Ureter (tissue), 1 donor: ENCODE measurements around the gene CDRT4. TPM values are rescaled to one million over a fixed set of nuclear protein-coding genes. Genes with fewer than 3 reads are reported as not detected.
"Not testable (repeated sequence)": the region's sequence is repeated elsewhere in the genome, so short reads cannot be mapped to it uniquely, and the experiment has no call there.

Experiments used
- DNase-seq: peaks from one replicate; pipeline ENCODE4 v3.0.0-alpha.2; 2020; ENCODE audit warnings: low spot score
- total RNA-seq: library from RNA; stranded (reverse); gene quantifications from one replicate; pipeline ENCODE4 v1.2.4, GENCODE V29; 2023
- donor health status: DM: yes; HTN: yes; CAD: no.

Gene CDRT4
- 25.4 TPM for total RNA-seq

GRCh38 chr17:15467592-15467991 is at the start of gene CDRT4:
TSS of gene CDRT4 (minus strand) at chr17:15467621. CDS start at chr17:15440238, 27,383 bp downstream.
- no peak for DNase-seq

- no peak for DNase-seq
Observed at GRCh38 chr17:15516150-15516549, 48.7 kb upstream of the CDRT4 start.

GRCh38 chr17:15514469-15514868 is 47.0 kb upstream of the CDRT4 start:
- no peak for DNase-seq

GRCh38 chr17:15513856-15514459 is 46.5 kb upstream of the CDRT4 start:
- no peak for DNase-seq

GRCh38 chr17:15513058-15513791 is 45.8 kb upstream of the CDRT4 start:
- DNase-seq = no peak

GRCh38 chr17:15512071-15512709 is 44.8 kb upstream of the CDRT4 start:
- no peak for DNase-seq

- no peak for DNase-seq
Observed at GRCh38 chr17:15511142-15511541, 43.7 kb upstream of the CDRT4 start.

GRCh38 chr17:15510361-15510760 is 42.9 kb upstream of the CDRT4 start:
- no peak for DNase-seq

- no peak for DNase-seq
Observed at GRCh38 chr17:15509095-15509494, 41.7 kb upstream of the CDRT4 start.

GRCh38 chr17:15508466-15508865 is 41.0 kb upstream of the CDRT4 start:
- no peak for DNase-seq

GRCh38 chr17:15507896-15508295 is 40.5 kb upstream of the CDRT4 start:
- no peak for DNase-seq

GRCh38 chr17:15507001-15507400 is 39.6 kb upstream of the CDRT4 start:
- no peak for DNase-seq

GRCh38 chr17:15505708-15506107 is 38.3 kb upstream of the CDRT4 start:
- not testable (repeated sequence) for DNase-seq

- DNase-seq = no peak
Observed at GRCh38 chr17:15503731-15504130, 36.3 kb upstream of the CDRT4 start.

GRCh38 chr17:15502369-15503112 is 35.1 kb upstream of the CDRT4 start:
- peak; percentile 93 for DNase-seq

GRCh38 chr17:15501793-15502192 is 34.4 kb upstream of the CDRT4 start:
- DNase-seq = no peak

- DNase-seq = no peak
Observed at GRCh38 chr17:15501282-15501681, 33.9 kb upstream of the CDRT4 start.

- DNase-seq = no peak
Observed at GRCh38 chr17:15498107-15498506, 30.7 kb upstream of the CDRT4 start.

- no peak for DNase-seq
Observed at GRCh38 chr17:15496735-15497670, 29.6 kb upstream of the CDRT4 start.

GRCh38 chr17:15494821-15495220 is 27.4 kb upstream of the CDRT4 start:
- DNase-seq = no peak

- no peak for DNase-seq
Observed at GRCh38 chr17:15493693-15494035, 26.2 kb upstream of the CDRT4 start.
